GM21737 (cell line): Measurements from ENCODE around the gene CYSTM1.

Experiments used
- ATAC-seq: cut with Tn5 transposase; IDR thresholded peaks from one replicate; pipeline ENCODE4 v1.9.1; 2021; ENCODE audit warnings: mild to moderate bottlenecking, moderate library complexity; ENCODE audit not compliant: unreplicated experiment

CYSTM1 gene

GRCh38 chr5:140232731-140233130 lies 57.7 kb downstream of the CYSTM1 start:
- ATAC-seq = no peak

GRCh38 chr5:140234377-140234989 lies 59.5 kb downstream of the CYSTM1 start:
- ATAC-seq = no peak

GRCh38 chr5:140235791-140236551 lies 61.0 kb downstream of the CYSTM1 start:
- no peak for ATAC-seq

GRCh38 chr5:140236891-140237598 lies 62.1 kb downstream of the CYSTM1 start:
- no peak for ATAC-seq

GRCh38 chr5:140238756-140239155 lies 63.8 kb downstream of the CYSTM1 start:
- ATAC-seq = no peak

- ATAC-seq = no peak
These were observed 64.5 kb downstream of the CYSTM1 start for GRCh38 chr5:140239461-140239860.

GRCh38 chr5:140239939-140240700 lies 65.1 kb downstream of the CYSTM1 start:
- ATAC-seq = no peak

GRCh38 chr5:140240987-140241706 lies 66.2 kb downstream of the CYSTM1 start:
- no peak for ATAC-seq

GRCh38 chr5:140242099-140242498 lies 67.1 kb downstream of the CYSTM1 start:
- ATAC-seq = no peak

GRCh38 chr5:140242890-140243585 lies 68.0 kb downstream of the CYSTM1 start:
- no peak for ATAC-seq

GRCh38 chr5:140243706-140244250 lies 68.8 kb downstream of the CYSTM1 start:
- ATAC-seq = no peak

- peak; percentile 59 for ATAC-seq
These were observed 69.6 kb downstream of the CYSTM1 start for GRCh38 chr5:140244525-140245025.

GRCh38 chr5:140245341-140245740 lies 70.4 kb downstream of the CYSTM1 start:
- ATAC-seq = no peak

GRCh38 chr5:140245926-140246325 lies 70.9 kb downstream of the CYSTM1 start:
- ATAC-seq = no peak

GRCh38 chr5:140246378-140247122 lies 71.6 kb downstream of the CYSTM1 start:
- ATAC-seq = no peak

GRCh38 chr5:140248414-140248813 lies 73.4 kb downstream of the CYSTM1 start:
- no peak for ATAC-seq

- ATAC-seq = no peak
These were observed 74.5 kb downstream of the CYSTM1 start for GRCh38 chr5:140249536-140249935.

GRCh38 chr5:140250386-140250785 lies 75.4 kb downstream of the CYSTM1 start:
- ATAC-seq = no peak

- ATAC-seq = peak; percentile 81
These were observed 76.6 kb downstream of the CYSTM1 start for GRCh38 chr5:140251527-140251973.
